C4-2B (cell line): ENCODE measurements around the gene CHP1.
"Not testable (repeated sequence)": the region's sequence is repeated elsewhere in the genome, so short reads cannot be mapped to it uniquely, and the experiment has no call there.

Experiments
- H3K27ac ChIP-seq: fragments of 450-650 bp; 2 replicates; pipeline ENCODE4 v1.5.1; 2017
- ZFX ChIP-seq: fragments of 450-650 bp; IDR thresholded peaks from 2 replicates; pipeline ENCODE4 v1.6.1; 2017
- TF ChIP-seq, protein P1 (sequence below): fragments of 450-650 bp; conservative IDR thresholded peaks from 2 replicates; pipeline ENCODE4 v1.5.1; 2017; ENCODE audit warnings: mild to moderate bottlenecking

CHP1 gene

GRCh38 chr15:41304149-41304770, 73.2 kb downstream of the CHP1 start:
- no peak overlapping the region for H3K27ac ChIP-seq
- no peak for TF ChIP-seq ZFX
- TF ChIP-seq, protein P1, sequence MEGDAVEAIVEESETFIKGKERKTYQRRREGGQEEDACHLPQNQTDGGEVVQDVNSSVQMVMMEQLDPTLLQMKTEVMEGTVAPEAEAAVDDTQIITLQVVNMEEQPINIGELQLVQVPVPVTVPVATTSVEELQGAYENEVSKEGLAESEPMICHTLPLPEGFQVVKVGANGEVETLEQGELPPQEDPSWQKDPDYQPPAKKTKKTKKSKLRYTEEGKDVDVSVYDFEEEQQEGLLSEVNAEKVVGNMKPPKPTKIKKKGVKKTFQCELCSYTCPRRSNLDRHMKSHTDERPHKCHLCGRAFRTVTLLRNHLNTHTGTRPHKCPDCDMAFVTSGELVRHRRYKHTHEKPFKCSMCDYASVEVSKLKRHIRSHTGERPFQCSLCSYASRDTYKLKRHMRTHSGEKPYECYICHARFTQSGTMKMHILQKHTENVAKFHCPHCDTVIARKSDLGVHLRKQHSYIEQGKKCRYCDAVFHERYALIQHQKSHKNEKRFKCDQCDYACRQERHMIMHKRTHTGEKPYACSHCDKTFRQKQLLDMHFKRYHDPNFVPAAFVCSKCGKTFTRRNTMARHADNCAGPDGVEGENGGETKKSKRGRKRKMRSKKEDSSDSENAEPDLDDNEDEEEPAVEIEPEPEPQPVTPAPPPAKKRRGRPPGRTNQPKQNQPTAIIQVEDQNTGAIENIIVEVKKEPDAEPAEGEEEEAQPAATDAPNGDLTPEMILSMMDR = no peak

GRCh38 chr15:41307679-41308078, 76.6 kb downstream of the CHP1 start:
- no peak for TF ChIP-seq ZFX
- TF ChIP-seq, protein P1 = no peak

DNA sequence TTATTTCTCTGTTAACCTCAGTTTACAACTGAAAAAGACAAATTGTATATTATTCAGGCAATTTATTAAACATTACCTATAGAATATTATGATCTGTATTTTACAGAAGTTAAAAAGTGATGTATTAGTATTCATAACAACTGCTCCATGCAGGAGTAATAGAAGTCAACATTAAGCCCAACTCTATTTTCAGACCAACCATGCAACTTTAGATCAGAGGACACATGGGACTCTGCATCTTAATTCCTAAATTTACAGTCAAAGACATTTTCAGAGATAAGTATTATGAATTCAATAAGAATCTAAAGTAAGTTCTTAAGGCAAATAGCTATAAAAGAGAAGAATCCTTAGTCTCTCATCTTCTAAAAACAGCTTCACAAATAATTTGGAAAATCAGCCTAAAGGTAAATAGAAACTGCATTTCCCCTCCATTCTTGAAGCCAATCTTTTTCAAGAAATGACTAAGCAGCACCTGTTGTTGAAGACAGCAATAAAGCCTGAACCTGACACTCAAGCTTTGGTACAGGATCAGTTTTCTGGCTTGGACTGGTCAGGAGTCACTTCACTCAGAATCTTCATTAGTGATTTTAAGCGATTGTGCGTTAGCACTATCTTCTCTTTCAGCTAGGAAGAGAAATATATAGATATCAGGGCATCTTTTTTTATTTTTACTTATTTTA, 78.3 kb downstream of the CHP1 start:
- no peak overlapping the region for H3K27ac ChIP-seq
- TF ChIP-seq ZFX = no peak
- TF ChIP-seq, protein P1 = no peak

More at GRCh38 chr15:41307679-41308078, 76.6 kb downstream of the CHP1 start:
- H3K27ac ChIP-seq = no peak overlapping the region

GRCh38 chr15:41320805-41321330, 89.8 kb downstream of the CHP1 start:
- H3K27ac ChIP-seq = not testable (repeated sequence)

DNA sequence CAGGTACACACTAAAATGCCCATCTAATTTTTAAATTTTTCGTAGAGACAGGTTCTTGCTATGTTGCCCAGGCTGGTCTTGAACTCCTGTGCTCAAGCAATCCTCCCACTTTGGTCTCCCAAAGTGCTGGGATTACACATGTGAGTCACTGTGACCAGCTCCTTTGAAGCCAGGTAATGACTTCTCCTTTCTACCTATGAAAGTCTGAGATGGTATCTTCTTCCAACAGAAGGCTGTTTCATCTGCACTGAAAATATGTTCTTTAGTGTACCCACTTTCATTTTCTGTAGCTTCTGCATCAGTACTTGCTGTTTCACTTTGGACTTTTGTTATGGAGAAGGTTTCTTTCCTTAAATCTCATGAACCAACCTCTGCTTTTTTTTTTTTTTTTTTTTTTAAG, 92.5 kb downstream of the CHP1 start:
- TF ChIP-seq, protein P1 = no peak
- no peak for TF ChIP-seq ZFX
- no peak overlapping the region for H3K27ac ChIP-seq

DNA sequence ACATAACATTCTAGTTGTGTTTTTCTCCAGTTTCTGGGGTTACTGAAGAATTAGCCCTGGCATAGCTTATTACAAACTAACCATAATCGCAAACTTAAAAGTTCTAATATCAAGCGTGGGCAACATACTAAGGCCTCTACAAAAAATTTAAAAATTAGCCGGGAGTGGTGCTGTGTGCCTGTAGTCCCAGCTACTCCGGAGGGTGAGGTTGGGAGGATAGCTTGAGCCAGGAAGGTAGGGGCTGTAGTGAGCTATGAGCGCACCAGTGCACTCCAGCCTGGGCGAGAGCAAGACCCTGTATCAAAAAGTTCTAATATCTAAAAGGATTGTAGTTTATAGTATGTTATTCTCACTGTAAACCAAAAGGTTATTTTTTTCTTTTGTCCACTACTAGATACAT, 100.2 kb downstream of the CHP1 start:
- no peak for TF ChIP-seq ZFX
- TF ChIP-seq, protein P1 = no peak
- peak overlapping the region; percentile 99 for H3K27ac ChIP-seq
